SK-N-SH treated with all-trans-retinoic acid at 6 μM for 48 hours (cell line): ENCODE results near the gene PRKCE.

Experiments
- CSDC2 ChIP-seq: fragments of 250-450 bp; sonication (Bioruptor Pico); IDR thresholded peaks from 2 replicates; pipeline ENCODE4 v1.5.0; 2020; ENCODE audit warnings: mild to moderate bottlenecking, moderate library complexity
- ESRRG ChIP-seq: fragments of 250-450 bp; sonication (Bioruptor Pico); IDR thresholded peaks from 2 replicates; pipeline ENCODE4 v1.6.1; 2021; ENCODE audit warnings: mild to moderate bottlenecking
- GLIS3 ChIP-seq: fragments of 250-450 bp; sonication (Bioruptor Pico); IDR thresholded peaks from 2 replicates; pipeline ENCODE4 v1.5.0; 2020; ENCODE audit warnings: mild to moderate bottlenecking, moderate library complexity
- POU6F1 ChIP-seq: fragments of 250-450 bp; sonication (Bioruptor Pico); IDR thresholded peaks from 2 replicates; pipeline ENCODE4 v1.8.0; 2021; ENCODE audit warnings: low read depth, mild to moderate bottlenecking, moderate library complexity, borderline replicate concordance
- RARB ChIP-seq: fragments of 250-450 bp; sonication (Bioruptor Pico); IDR thresholded peaks from 2 replicates; pipeline ENCODE4 v1.8.0; 2021; ENCODE audit warnings: mild to moderate bottlenecking, moderate library complexity
- SNAI2 ChIP-seq: fragments of 250-450 bp; sonication (Bioruptor Pico); IDR thresholded peaks from 2 replicates; pipeline ENCODE4 v1.5.0; 2020; ENCODE audit warnings: mild to moderate bottlenecking, moderate library complexity
- ZFP3 ChIP-seq: fragments of 250-450 bp; sonication (Bioruptor Pico); IDR thresholded peaks from 2 replicates; pipeline ENCODE4 v1.5.0; 2020; ENCODE audit warnings: mild to moderate bottlenecking, moderate library complexity
- ZNF70 ChIP-seq: fragments of 450-650 bp; formaldehyde crosslinking; IDR thresholded peaks from 2 replicates; pipeline ENCODE4 v1.5.0; 2020; ENCODE audit warnings: mild to moderate bottlenecking, moderate library complexity
- TF ChIP-seq, protein P1 (sequence below): fragments of 250-450 bp; sonication (Bioruptor Pico); IDR thresholded peaks from 2 replicates; pipeline ENCODE4 v1.5.1; 2020; ENCODE audit warnings: low read depth, mild to moderate bottlenecking, moderate library complexity
- TF ChIP-seq, protein P2 (sequence below): fragments of 250-450 bp; sonication (Bioruptor Pico); IDR thresholded peaks from 2 replicates; pipeline ENCODE4 v1.8.0; 2020; ENCODE audit warnings: mild to moderate bottlenecking, moderate library complexity, borderline replicate concordance

DNA sequence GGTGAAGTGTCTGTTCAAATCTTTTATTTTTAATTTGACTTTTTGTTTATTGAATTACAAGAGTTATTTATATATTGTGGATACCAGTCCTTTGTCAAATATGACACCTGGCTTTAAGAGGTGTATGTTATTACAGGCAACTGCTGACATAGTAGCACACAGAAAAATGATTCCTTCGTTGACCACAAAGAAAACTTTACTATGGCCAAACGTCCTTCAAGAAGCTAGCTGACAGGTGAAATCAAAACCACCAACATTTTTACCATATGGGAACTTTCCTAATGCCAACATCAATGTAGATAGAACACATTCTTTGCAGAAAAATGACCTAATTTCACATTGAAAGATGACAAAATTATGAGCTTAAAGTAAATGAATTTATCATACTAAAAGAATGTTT is 34.0 kb upstream of the PRKCE start:
- TF ChIP-seq ZFP3 (CRISPR knock-in tag), result no peak
- no peak for TF ChIP-seq SNAI2
- no peak for TF ChIP-seq GLIS3 (CRISPR knock-in tag)
- TF ChIP-seq POU6F1, result no peak
- TF ChIP-seq, protein P1, sequence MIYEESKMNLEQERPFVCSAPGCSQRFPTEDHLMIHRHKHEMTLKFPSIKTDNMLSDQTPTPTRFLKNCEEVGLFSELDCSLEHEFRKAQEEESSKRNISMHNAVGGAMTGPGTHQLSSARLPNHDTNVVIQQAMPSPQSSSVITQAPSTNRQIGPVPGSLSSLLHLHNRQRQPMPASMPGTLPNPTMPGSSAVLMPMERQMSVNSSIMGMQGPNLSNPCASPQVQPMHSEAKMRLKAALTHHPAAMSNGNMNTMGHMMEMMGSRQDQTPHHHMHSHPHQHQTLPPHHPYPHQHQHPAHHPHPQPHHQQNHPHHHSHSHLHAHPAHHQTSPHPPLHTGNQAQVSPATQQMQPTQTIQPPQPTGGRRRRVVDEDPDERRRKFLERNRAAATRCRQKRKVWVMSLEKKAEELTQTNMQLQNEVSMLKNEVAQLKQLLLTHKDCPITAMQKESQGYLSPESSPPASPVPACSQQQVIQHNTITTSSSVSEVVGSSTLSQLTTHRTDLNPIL (CRISPR knock-in tag), result no peak
- no peak for TF ChIP-seq CSDC2
- no peak for TF ChIP-seq RARB
- no peak for TF ChIP-seq ESRRG (CRISPR knock-in tag)
- no peak for TF ChIP-seq ZNF70
- TF ChIP-seq, protein P2, sequence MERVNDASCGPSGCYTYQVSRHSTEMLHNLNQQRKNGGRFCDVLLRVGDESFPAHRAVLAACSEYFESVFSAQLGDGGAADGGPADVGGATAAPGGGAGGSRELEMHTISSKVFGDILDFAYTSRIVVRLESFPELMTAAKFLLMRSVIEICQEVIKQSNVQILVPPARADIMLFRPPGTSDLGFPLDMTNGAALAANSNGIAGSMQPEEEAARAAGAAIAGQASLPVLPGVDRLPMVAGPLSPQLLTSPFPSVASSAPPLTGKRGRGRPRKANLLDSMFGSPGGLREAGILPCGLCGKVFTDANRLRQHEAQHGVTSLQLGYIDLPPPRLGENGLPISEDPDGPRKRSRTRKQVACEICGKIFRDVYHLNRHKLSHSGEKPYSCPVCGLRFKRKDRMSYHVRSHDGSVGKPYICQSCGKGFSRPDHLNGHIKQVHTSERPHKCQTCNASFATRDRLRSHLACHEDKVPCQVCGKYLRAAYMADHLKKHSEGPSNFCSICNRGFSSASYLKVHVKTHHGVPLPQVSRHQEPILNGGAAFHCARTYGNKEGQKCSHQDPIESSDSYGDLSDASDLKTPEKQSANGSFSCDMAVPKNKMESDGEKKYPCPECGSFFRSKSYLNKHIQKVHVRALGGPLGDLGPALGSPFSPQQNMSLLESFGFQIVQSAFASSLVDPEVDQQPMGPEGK (CRISPR knock-in tag), result no peak
